NCI-H2196 treated with DMSO at 0.1 percent for 48 hours (cell line): Measurements from ENCODE around the gene ZNF488.
A peak's percentile ranks its signal among the peaks of the same experiment; 100 is the strongest.
"Not testable (repeated sequence)": the region's sequence is repeated elsewhere in the genome, so short reads cannot be mapped to it uniquely, and the experiment has no call there.

Source experiments
- DNase-seq: peaks from one replicate; lab custom pipeline; 2025; ENCODE audit not compliant: unreplicated experiment; lab: John Stamatoyannopoulos, UW

ZNF488 gene

DNA sequence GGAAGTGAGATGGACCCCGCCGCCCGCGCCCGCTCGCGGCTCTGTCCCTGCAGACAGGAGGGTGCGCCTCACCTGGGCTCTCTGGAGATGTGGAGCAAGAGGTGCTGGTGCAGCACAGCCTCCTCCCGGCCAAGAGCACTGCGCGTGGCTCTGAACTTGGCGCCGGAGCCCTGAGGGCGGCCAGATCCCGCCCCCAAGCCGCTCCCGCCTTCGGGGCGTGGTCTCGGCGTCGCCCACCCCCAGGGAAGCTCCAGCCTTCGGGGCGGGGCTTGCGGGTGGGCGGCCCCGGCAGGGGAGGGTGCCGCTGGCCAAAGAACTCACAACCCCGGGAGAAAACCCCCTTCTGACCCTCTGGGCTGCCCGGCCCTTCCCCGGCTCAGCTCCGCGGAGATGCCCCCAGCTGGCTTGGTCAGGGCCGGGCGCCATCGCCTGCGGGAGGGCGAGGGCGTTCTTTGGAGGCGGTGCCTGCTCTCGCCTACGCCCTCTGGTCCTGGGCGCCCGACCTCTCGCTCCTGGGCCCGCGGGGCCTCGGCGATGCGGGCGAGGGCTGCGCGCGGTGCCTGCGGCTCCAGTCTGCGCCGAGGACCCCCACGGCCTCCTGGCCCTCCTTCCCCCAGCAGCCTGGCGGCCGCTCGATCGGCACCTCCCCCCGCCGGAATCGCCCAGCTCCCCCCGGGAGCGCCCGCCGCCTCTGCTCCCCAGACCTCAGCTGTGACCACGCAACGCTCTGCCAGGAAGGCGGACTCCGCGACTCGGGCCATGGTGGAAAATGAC is at the start of gene ZNF488:
Gene ZNF488, minus strand, starts transcription at position 146 of the 774 bp plus-strand sequence. CDS start 15,464 bp downstream, outside the sequence.
- DNase-seq: peak; percentile 47

GRCh38 chr10:47425813-47426419 is 41.8 kb upstream of the ZNF488 start:
- no peak for DNase-seq

DNA sequence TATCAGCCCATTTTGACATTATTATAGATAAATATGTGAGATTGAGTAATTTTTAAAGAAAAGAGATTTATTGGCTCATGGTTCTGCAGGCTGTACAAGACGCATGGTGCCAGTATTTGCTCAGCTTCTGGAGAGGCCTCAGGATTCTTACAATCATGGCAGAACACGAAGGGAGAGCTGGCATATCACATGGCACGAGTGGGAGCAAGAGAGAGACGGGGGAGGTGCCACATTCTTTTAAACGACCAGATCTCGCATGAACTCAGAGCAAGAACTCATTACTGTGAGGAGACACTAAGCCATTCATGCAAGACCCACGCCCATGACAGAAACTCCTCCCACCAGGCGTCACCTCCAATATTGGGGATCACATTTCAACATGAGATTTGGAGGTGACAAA is 40.1 kb upstream of the ZNF488 start:
- DNase-seq: no peak

GRCh38 chr10:47423476-47423875 is 39.4 kb upstream of the ZNF488 start:
- no peak for DNase-seq

GRCh38 chr10:47421057-47421952 is 37.2 kb upstream of the ZNF488 start:
- no peak for DNase-seq

- no peak for DNase-seq
Measured at GRCh38 chr10:47420305-47421056, 36.4 kb upstream of the ZNF488 start.

DNA sequence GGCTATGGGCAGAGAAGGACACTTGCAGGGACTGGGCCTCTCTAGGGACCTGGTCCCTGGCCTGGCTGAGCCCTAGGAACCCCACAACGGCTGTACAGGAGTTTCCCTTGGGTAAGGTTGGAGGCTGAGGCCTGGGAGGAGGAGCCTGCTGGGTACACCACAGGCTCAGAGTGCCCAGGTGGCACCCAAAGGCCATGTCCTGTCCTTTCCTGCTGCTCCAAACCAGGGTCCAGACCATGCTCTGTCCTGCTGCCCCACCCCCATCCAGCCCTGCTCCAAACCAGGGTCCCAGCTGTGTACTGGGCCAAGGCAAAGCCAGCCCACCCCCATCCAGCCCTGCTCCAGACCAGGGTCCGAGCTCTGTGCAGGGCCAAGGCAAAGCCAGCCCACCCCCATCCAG is 35.3 kb upstream of the ZNF488 start:
- DNase-seq: no peak

GRCh38 chr10:47418966-47419365 is 34.9 kb upstream of the ZNF488 start:
- no peak for DNase-seq

DNA sequence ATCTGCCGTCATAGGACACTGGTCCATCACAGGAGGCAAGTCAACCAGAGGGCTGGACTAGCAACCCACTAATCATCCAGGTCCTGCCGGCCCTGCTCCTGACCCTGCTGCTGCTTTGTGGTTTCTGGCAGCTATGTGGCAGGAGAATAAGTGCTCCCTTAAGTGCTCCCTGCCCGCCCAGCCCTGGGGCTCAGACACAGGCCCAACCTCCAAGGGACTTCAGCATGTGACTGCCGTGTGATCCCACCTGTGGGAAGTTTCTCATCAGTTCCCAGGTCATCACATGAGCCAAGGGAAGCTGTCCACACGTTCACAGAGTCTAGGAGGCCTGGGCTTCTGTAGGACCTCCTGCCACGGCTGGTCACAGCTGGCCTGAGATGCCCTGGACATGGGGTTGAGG is 34.2 kb upstream of the ZNF488 start:
- DNase-seq: no peak

- not testable (repeated sequence) for DNase-seq
Measured at GRCh38 chr10:47416305-47417218, 32.5 kb upstream of the ZNF488 start.

- no peak for DNase-seq
Measured at GRCh38 chr10:47415520-47416304, 31.6 kb upstream of the ZNF488 start.

DNA sequence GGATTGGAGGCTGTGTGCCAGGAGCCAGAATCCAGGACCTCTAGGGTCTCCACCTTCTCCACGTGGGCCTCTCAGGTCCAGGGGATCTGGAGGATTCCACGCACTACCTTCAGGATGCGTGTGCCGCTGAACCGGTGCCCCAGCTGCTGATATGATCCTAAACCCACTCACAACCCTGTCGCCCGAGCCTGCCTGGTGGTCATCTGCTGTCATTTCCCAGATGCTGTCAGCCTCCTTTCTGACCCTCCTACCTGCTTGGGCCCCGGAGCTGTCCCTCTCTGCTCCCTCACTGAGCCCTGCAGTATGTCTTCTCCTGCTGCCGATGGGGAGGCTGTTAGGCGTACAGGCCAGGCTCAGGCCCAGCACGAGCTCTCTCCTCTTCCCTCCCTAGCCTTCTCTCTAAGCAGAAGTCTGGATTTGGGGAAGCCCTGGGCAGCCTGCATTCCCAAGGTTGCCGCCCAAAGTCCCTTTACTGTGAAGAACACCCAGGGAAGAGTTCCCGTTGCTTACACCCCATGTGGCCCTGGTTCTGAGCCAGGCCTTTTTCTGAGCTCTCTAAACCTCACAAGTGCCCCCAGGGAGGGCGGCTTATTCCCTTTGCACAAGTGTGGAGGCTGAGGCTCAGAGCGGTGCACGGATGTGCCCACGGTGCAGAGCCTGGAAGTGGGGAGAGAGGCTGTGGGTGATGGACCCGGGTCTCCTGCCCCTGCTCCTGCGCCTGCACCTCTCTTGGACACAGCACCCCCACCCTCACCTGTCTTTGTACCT is 30.8 kb upstream of the ZNF488 start:
- DNase-seq: no peak

DNA sequence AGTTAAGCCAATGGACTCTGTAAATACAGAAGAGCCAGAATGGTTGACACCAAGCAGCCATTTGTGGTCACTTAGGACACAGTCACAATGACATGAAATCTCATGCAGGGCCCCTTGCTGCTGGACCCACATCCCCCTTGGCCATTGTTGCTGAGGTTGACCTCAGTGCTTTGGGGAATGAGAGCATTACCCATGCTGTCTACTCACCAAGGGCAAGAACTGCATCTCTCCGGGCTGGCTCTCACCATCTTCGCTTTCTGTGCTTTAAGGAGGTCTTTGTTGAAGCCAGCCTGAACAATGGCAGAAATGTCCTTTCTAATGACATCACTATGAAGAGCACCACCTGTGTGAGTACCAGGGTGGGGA is 30.1 kb upstream of the ZNF488 start:
- no peak for DNase-seq

DNA sequence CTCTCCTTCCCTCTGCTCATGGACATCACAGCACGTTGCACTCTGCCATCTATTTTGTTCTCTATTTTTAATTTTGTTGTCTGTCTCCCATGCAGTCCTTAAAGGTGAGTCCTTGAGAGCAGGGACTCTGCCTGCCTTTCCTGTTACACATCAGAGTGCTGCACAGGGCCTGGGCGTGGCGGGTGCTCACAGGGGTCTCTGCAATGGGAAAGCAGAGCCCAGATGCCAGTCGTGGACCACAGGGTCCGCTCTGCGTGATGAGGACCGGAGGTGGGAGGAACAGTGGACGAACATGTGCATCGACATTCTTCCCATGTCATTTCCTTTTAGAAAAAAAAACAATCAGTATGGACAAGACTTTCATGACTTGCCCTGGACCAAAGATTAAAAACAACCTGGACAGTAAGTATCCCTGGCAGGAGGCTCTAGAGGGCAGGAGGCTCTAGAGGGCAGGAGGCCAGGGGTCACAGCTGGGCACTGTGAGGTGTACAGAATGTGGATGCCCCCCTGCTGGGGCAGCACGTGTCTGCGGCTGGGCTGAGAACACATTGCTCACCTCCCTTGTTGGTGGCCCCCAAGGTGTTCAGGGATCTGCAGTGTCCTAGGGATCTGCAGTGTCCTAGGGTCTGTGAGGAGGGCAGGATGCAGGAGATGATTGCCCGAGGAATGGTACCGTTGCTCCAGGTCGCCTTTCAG is 29.6 kb upstream of the ZNF488 start:
- no peak for DNase-seq

GRCh38 chr10:47412869-47413268 is 28.8 kb upstream of the ZNF488 start:
- DNase-seq: no peak

DNA sequence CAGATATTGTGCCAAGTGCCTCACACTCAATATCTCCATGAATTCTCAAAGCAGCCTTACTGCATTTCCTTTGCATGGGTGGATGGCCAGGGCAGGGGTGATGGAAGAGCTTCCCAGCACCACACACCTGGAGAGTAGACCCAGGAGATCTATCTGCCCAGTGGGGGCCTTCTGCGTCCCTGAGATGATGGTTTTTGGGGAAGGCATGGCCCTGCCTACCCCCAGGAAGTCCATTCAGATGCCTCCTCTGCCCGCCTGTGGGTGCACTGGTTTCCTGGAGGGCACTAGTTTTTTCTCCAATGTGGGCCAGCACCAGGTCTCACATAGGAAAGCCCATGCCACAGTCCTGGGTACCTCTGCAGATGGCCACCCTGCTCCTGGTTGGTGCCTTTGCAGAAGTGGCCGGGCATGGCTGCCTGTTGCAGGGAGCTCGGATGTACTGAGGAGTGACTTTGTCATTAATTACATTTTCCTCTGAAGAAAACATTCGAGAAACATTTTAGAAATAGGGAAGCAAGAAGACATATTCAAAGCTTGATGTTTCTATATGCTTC is 28.2 kb upstream of the ZNF488 start:
- DNase-seq: no peak

GRCh38 chr10:47410862-47411261 is 26.8 kb upstream of the ZNF488 start:
- no peak for DNase-seq

DNA sequence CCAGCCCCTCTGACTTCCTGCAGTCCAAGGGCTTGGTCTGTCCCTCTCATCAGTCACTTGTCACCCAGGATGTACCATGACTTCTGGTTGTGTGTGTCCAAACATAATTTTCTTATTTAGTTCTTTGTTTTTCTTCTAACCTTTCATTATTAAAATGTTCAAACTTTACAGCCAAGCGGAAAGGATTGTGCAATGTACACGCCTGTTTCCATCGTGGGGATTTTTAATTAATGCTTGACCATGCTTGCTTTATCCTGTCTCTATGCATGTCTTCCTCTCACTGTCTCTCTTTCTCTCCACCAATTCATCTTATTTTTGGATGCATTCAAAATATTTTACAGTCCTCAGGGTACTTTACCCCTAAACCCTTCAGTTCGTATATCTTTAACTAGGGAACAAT is 26.2 kb upstream of the ZNF488 start:
- no peak for DNase-seq
